IMR-90 (cell line): ENCODE data around the gene PRM2. TPM values are rescaled to one million over a fixed set of nuclear protein-coding genes. Genes with fewer than 3 reads are reported as not detected.

Experiments
- ATAC-seq: fragments of 200-7000 bp; cut with Tn5 transposase; 2 replicates; pipeline ENCODE4 v1.9.1; 2020; ENCODE audit warnings: low read depth, mild to moderate bottlenecking, moderate library complexity
- BruUV-seq: library from RNA; stranded (reverse); fragments of 400-500 nt; replicated peaks from 2 replicates; lab custom pipeline; 2021; lab: Mats Ljungman, UMichigan
- CTCF ChIA-PET: fragments of 300-600 bp; formaldehyde crosslinking; extraction: SDS; loops from one replicate; lab custom pipeline; 2021; ENCODE audit warnings: antibody characterized with exemption; lab: Yijun Ruan, JAX
- POLR2A ChIA-PET: fragments of 300-600 bp; sonication (Branson Sonifier 250); formaldehyde crosslinking; loops from one replicate; lab custom pipeline; 2022; ENCODE audit warnings: antibody characterized with exemption; ENCODE audit not compliant: unreplicated experiment; lab: Charles Lee
- DNase-seq: peaks from one replicate; pipeline ENCODE4 v3.0.0; 2013
- H2AFZ ChIP-seq: replicated peaks from 2 replicates; pipeline ENCODE3; 2013; ENCODE audit warnings: low read length, mild to moderate bottlenecking; ENCODE audit not compliant: poor library complexity
- H2AK5ac ChIP-seq: 2 replicates; pipeline ENCODE4 v1.6.1; 2013; ENCODE audit warnings: low read depth, low read length, inconsistent platforms
- H2AK9ac ChIP-seq: replicated peaks from 2 replicates; pipeline ENCODE3; 2013; ENCODE audit warnings: mild to moderate bottlenecking, low read depth, low read length, moderate library complexity; ENCODE audit not compliant: poor library complexity
- H2BK120ac ChIP-seq: 2 replicates; pipeline ENCODE4 v1.6.1; 2013; ENCODE audit warnings: low read depth, low read length, inconsistent platforms
- H2BK15ac ChIP-seq: 3 replicates; pipeline ENCODE4 v1.6.1; 2013; ENCODE audit warnings: low read depth, low read length, inconsistent platforms
- H2BK20ac ChIP-seq: 2 replicates; pipeline ENCODE4 v1.6.1; 2013; ENCODE audit warnings: low read depth, mild to moderate bottlenecking, inconsistent platforms, low read length, moderate library complexity
- H2BK5ac ChIP-seq: 2 replicates; pipeline ENCODE4 v1.6.1; 2013; ENCODE audit warnings: mild to moderate bottlenecking, low read depth, low read length, inconsistent platforms; ENCODE audit not compliant: poor library complexity, severe bottlenecking
- H3K14ac ChIP-seq: replicated peaks from 2 replicates; pipeline ENCODE4 v1.6.1; 2013; ENCODE audit warnings: low read depth, low read length, inconsistent platforms
- H3K18ac ChIP-seq: 2 replicates; pipeline ENCODE4 v1.6.1; 2013; ENCODE audit warnings: low read depth, low read length, control low read depth
- H3K23ac ChIP-seq: 2 replicates; pipeline ENCODE4 v1.6.1; 2013; ENCODE audit warnings: low read depth, low read length, inconsistent platforms
- H3K27ac ChIP-seq: 2 replicates; pipeline ENCODE4 v1.5.1; 2013; ENCODE audit warnings: mild to moderate bottlenecking, control low read depth, low read length; ENCODE audit not compliant: insufficient read depth
- H3K27me3 ChIP-seq: 2 replicates; pipeline ENCODE4 v1.6.1; 2013; ENCODE audit warnings: low read length; ENCODE audit not compliant: control insufficient read depth, insufficient read depth
- H3K36me3 ChIP-seq: 2 replicates; pipeline ENCODE4 v1.6.1; 2013; ENCODE audit warnings: low read length, mixed read lengths; ENCODE audit not compliant: control insufficient read depth, insufficient read depth
- H3K4ac ChIP-seq: 2 replicates; pipeline ENCODE4 v1.6.1; 2013; ENCODE audit warnings: low read depth, low read length, inconsistent platforms
- H3K4me1 ChIP-seq: 2 replicates; pipeline ENCODE4 v1.6.1; 2013; ENCODE audit warnings: low read length, mixed read lengths; ENCODE audit not compliant: control insufficient read depth, insufficient read depth
- H3K4me2 ChIP-seq: 2 replicates; pipeline ENCODE4 v1.6.1; 2013; ENCODE audit warnings: low read depth, mild to moderate bottlenecking, control low read depth, low read length, moderate library complexity
- H3K4me3 ChIP-seq: 2 replicates; pipeline ENCODE4 v1.5.1; 2013; ENCODE audit warnings: low read depth, mild to moderate bottlenecking, control low read depth, low read length, moderate library complexity; ENCODE audit not compliant: insufficient read depth
- H3K56ac ChIP-seq: 2 replicates; pipeline ENCODE4 v1.6.1; 2013; ENCODE audit warnings: low read length, inconsistent platforms; ENCODE audit not compliant: insufficient read depth; ENCODE audit errors: extremely low read depth
- H3K79me1 ChIP-seq, 2 experiments: 2 replicates each; pipeline ENCODE4 v1.6.1; 2013; ENCODE audit warnings: low read length in 2 of 2, inconsistent platforms in 1 of 2, low read depth in 1 of 2
- H3K9ac ChIP-seq: 2 replicates; pipeline ENCODE4 v1.6.1; 2013; ENCODE audit warnings: low read depth, low read length, control low read depth
- H3K9me1 ChIP-seq: 2 replicates; pipeline ENCODE4 v1.6.1; 2013; ENCODE audit warnings: low read length, inconsistent platforms; ENCODE audit not compliant: insufficient read depth
- H3K9me3 ChIP-seq: 2 replicates; pipeline ENCODE4 v1.6.1; 2013; ENCODE audit warnings: low read length; ENCODE audit not compliant: control insufficient read depth, insufficient read depth
- H4K20me1 ChIP-seq: 2 replicates; pipeline ENCODE4 v1.6.1; 2013; ENCODE audit warnings: low read length, inconsistent platforms; ENCODE audit not compliant: insufficient read depth
- H4K5ac ChIP-seq: 2 replicates; pipeline ENCODE4 v1.6.1; 2013; ENCODE audit warnings: mild to moderate bottlenecking, low read depth, low read length, control low read depth
- H4K8ac ChIP-seq, 2 experiments: 2 replicates each; pipeline ENCODE4 v1.6.1; 2013; ENCODE audit warnings: low read depth in 2 of 2, low read length in 2 of 2, control low read depth in 1 of 2, inconsistent platforms in 1 of 2
- H4K91ac ChIP-seq: 2 replicates; pipeline ENCODE4 v1.6.1; 2013; ENCODE audit warnings: low read depth, low read length, inconsistent platforms; ENCODE audit not compliant: insufficient read depth
- BHLHE40 ChIP-seq: fragments of 150-350 bp; IDR thresholded peaks from 2 replicates; pipeline ENCODE4 v1.6.1; 2016; ENCODE audit warnings: mild to moderate bottlenecking, low read depth, low read length
- CEBPB ChIP-seq: IDR thresholded peaks from 2 replicates; pipeline ENCODE4 v1.6.1; 2012; ENCODE audit warnings: low read depth, low read length, improper control_type of control experiment
- CHD1 ChIP-seq: IDR thresholded peaks from 2 replicates; pipeline ENCODE4 v1.6.1; 2012; ENCODE audit warnings: low read depth, low read length, improper control_type of control experiment
- FOS ChIP-seq: fragments of 150-350 bp; IDR thresholded peaks from 2 replicates; pipeline ENCODE4 v1.6.1; 2016; ENCODE audit warnings: low read depth, low read length
- MAFK ChIP-seq: IDR thresholded peaks from 2 replicates; pipeline ENCODE4 v1.6.1; 2012; ENCODE audit warnings: low read depth, low read length, improper control_type of control experiment
- MAZ ChIP-seq: IDR thresholded peaks from 2 replicates; pipeline ENCODE4 v1.6.1; 2012; ENCODE audit warnings: low read depth, mild to moderate bottlenecking, low read length, improper control_type of control experiment, moderate library complexity, borderline replicate concordance
- MXI1 ChIP-seq: IDR thresholded peaks from 2 replicates; pipeline ENCODE4 v1.6.1; 2012; ENCODE audit warnings: low read depth, mild to moderate bottlenecking, low read length, moderate library complexity, borderline replicate concordance
- NFE2L2 ChIP-seq: fragments of 150-350 bp; IDR thresholded peaks from 2 replicates; pipeline ENCODE4 v1.6.1; 2016; ENCODE audit warnings: low read depth, mild to moderate bottlenecking, low read length
- POLR2A ChIP-seq: IDR thresholded peaks from 2 replicates; pipeline ENCODE4 v1.6.1; 2012; ENCODE audit warnings: mild to moderate bottlenecking, low read depth, low read length
- RAD21 ChIP-seq: IDR thresholded peaks from 2 replicates; pipeline ENCODE4 v1.6.1; 2012; ENCODE audit warnings: low read length, improper control_type of control experiment
- RCOR1 ChIP-seq: IDR thresholded peaks from 2 replicates; pipeline ENCODE4 v1.6.1; 2012; ENCODE audit warnings: mild to moderate bottlenecking, low read length, improper control_type of control experiment; ENCODE audit not compliant: insufficient replicate concordance
- RFX5 ChIP-seq: IDR thresholded peaks from 2 replicates; pipeline ENCODE4 v1.8.0; 2012; ENCODE audit warnings: low read depth, mild to moderate bottlenecking, low read length, moderate library complexity
- SMC3 ChIP-seq: fragments of 150-350 bp; IDR thresholded peaks from 2 replicates; pipeline ENCODE4 v1.6.1; 2016; ENCODE audit warnings: low read depth, mild to moderate bottlenecking, antibody characterized with exemption, low read length, moderate library complexity
- WGBS, 2 experiments: methylation state at CpG; one replicate each; pipeline versions ENCODE4 v1.1.5 to v1.1.7; 2013; ENCODE audit warnings: missing lambda C conversion rate in 2 of 2; ENCODE audit not compliant: insufficient read length in 1 of 2; ENCODE audit errors: extremely low coverage in 2 of 2; 5-methylcytosine and 5-hydroxymethylcytosine counted together
- dilution Hi-C: fragments of 300-500 bp; cut with HindIII; formaldehyde crosslinking; loops from one replicate; pipeline ENCODE4 v1.14.3; 2018; ENCODE audit warnings: low sequenced_read_pairs; ENCODE audit not compliant: unreplicated experiment
- in situ Hi-C: fragments of 300-500 bp; cut with MboI; formaldehyde crosslinking; loops from 3 replicates; pipeline ENCODE4 v1.14.3; 2019; ENCODE audit warnings: low sequenced_read_pairs, inconsistent platforms, mixed read lengths
- intact Hi-C: fragments of 100-400 bp; cut with micrococcal nuclease; formaldehyde crosslinking; loops from 2 replicates; pipeline ENCODE4 v1.10.0; 2022
- polyA plus RNA-seq, 3 experiments: library from polyadenylated mRNA; depleted of rRNA; stranded (reverse); fragments of >200 nt; gene quantifications; 2 replicates each; pipeline ENCODE4 v1.2.3, GENCODE V29; 2012; ENCODE audit warnings: low replicate concordance in 1 of 3
- total RNA-seq: library from RNA; depleted of rRNA; stranded (reverse); fragments of >200 nt; gene quantifications from 2 replicates; pipeline ENCODE4 v1.2.3, GENCODE V29; 2012
- TF ChIP-seq, protein P1 (sequence below): fragments of 150-350 bp; IDR thresholded peaks from 2 replicates; pipeline ENCODE4 v1.6.1; 2017; ENCODE audit warnings: mild to moderate bottlenecking, antibody characterized with exemption, low read length, low read depth
- TF ChIP-seq, protein P2 (sequence below): conservative IDR thresholded peaks from 2 replicates; pipeline ENCODE4 v1.5.1; 2012; ENCODE audit warnings: mild to moderate bottlenecking, low read depth, low read length, improper control_type of control experiment
- TF ChIP-seq, protein P3 (sequence below): fragments of 150-350 bp; IDR thresholded peaks from 2 replicates; pipeline ENCODE4 v1.6.1; 2016; ENCODE audit warnings: low read depth, mild to moderate bottlenecking, low read length, moderate library complexity, borderline replicate concordance

The PRM2 gene
- total and polyA plus RNA-seq, 2 of the 4 experiments (the other 2 are of a cell fraction): not detected

DNA sequence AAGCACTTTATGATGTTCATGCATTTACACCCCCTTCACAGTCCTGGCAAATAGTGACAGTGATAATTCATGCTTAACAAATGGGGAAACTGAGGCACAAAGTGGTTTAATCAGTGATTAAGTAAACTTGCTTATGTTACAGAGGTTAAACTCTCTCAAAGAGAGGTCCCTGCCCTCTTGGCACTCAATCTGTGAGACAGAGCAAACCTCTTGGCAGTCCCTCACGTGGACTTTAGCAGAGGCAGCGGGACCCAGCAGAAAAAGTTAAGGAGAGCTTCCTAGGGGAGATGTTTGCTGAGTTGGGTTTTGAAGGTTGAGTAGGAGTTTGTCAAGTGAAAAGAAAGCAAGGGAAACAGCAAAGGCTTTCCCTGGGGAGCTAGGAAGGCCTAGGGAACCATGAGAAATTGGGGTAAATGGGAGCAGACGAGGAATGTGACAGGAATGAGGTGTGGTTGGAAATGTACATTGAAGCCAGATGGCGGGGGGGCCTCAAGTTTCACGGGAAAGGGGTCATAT lies 31.0 kb downstream of the PRM2 start:
- Histone ChIP-seq H3K27me3 (peaks cover 6% of the 10 kb centered on the region), H2BK5ac (no peak overlapping the region), H3K23ac (no peak overlapping the region), H3K56ac (no peak overlapping the region), H4K8ac (no peak overlapping the region), H3K9me1 (no peaks in the 10 kb centered on the region), H4K91ac (no peak overlapping the region), H2AK5ac (no peak overlapping the region), H3K4ac (no peak overlapping the region), H3K18ac (no peak overlapping the region), H3K9me3 (no peaks in the 10 kb centered on the region), H3K4me2 (no peak overlapping the region), H3K36me3 (no peaks in the 10 kb centered on the region), H2BK20ac (no peak overlapping the region), H4K20me1 (0 out of 2 replicates have a peak, but pooled peaks cover under 1% of the 10 kb centered on the region), H3K79me1 (no peaks in the 10 kb centered on the region), H2BK15ac (no peak overlapping the region), H4K5ac (no peak overlapping the region), H3K4me1 (0 out of 2 replicates have a peak, but pooled peaks cover 2% of the 10 kb centered on the region), H2AK9ac (no peak overlapping the region), H2AFZ (no peak overlapping the region), H3K14ac (no peak overlapping the region), H3K4me3 (no peak overlapping the region), H2BK120ac (no peak overlapping the region), H3K9ac (no peak overlapping the region), H3K27ac (no peak overlapping the region)
- TF ChIP-seq SMC3: no peak
- TF ChIP-seq CHD1: no peak
- TF ChIP-seq, protein P1, sequence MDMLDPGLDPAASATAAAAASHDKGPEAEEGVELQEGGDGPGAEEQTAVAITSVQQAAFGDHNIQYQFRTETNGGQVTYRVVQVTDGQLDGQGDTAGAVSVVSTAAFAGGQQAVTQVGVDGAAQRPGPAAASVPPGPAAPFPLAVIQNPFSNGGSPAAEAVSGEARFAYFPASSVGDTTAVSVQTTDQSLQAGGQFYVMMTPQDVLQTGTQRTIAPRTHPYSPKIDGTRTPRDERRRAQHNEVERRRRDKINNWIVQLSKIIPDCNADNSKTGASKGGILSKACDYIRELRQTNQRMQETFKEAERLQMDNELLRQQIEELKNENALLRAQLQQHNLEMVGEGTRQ: no peak
- TF ChIP-seq CEBPB: no peak
- TF ChIP-seq MXI1: no peak
- no peak for TF ChIP-seq MAFK
- no peak for TF ChIP-seq BHLHE40
- TF ChIP-seq NFE2L2: no peak
- TF ChIP-seq RFX5: no peak
- TF ChIP-seq, protein P2, sequence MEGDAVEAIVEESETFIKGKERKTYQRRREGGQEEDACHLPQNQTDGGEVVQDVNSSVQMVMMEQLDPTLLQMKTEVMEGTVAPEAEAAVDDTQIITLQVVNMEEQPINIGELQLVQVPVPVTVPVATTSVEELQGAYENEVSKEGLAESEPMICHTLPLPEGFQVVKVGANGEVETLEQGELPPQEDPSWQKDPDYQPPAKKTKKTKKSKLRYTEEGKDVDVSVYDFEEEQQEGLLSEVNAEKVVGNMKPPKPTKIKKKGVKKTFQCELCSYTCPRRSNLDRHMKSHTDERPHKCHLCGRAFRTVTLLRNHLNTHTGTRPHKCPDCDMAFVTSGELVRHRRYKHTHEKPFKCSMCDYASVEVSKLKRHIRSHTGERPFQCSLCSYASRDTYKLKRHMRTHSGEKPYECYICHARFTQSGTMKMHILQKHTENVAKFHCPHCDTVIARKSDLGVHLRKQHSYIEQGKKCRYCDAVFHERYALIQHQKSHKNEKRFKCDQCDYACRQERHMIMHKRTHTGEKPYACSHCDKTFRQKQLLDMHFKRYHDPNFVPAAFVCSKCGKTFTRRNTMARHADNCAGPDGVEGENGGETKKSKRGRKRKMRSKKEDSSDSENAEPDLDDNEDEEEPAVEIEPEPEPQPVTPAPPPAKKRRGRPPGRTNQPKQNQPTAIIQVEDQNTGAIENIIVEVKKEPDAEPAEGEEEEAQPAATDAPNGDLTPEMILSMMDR: no peak
- TF ChIP-seq POLR2A: no peak
- TF ChIP-seq, protein P3, sequence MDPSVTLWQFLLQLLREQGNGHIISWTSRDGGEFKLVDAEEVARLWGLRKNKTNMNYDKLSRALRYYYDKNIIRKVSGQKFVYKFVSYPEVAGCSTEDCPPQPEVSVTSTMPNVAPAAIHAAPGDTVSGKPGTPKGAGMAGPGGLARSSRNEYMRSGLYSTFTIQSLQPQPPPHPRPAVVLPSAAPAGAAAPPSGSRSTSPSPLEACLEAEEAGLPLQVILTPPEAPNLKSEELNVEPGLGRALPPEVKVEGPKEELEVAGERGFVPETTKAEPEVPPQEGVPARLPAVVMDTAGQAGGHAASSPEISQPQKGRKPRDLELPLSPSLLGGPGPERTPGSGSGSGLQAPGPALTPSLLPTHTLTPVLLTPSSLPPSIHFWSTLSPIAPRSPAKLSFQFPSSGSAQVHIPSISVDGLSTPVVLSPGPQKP: no peak
- TF ChIP-seq RAD21: no peak
- TF ChIP-seq MAZ: no peak
- TF ChIP-seq RCOR1: no peak
- TF ChIP-seq FOS: no peak
- 75% methylated on average over 4 of the region's 5 CpGs; no CpG with 5 or more reads in 1 of the 2 experiments for WGBS, 2 experiments
- DNase-seq (no peak), ATAC-seq (no peak)
- dilution Hi-C loops (no loop called here), in situ Hi-C loops (no loop called here), intact Hi-C loops (no loop called here)
- POLR2A ChIA-PET: no interaction called here
- no TSS peak for BruUV-seq
- CTCF ChIA-PET: no interaction called here
